ENCODE data around the gene OR51I2.

DNA sequence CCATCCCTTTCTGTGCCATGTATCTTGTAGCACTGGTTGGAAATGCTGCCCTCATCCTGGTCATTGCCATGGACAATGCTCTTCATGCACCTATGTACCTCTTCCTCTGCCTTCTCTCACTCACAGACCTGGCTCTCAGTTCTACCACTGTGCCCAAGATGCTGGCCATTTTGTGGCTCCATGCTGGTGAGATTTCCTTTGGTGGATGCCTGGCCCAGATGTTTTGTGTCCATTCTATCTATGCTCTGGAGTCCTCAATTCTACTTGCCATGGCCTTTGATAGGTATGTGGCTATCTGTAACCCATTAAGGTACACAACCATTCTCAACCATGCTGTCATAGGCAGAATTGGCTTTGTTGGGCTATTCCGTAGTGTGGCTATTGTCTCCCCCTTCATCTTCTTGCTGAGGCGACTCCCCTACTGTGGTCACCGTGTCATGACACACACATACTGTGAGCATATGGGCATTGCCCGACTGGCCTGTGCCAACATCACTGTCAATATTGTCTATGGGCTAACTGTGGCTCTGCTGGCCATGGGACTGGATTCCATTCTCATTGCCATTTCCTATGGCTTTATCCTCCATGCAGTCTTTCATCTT lies 39.8 kb downstream of the OR51I2 start:
- TF ChIP-seq CTCF (IDR thresholded peaks at IDR 0.05) (no peak), POLR2A (IDR thresholded peaks at IDR 0.05) (no peak)
